ENCODE results near the gene RBMS1. TPM values are rescaled to one million over a fixed set of nuclear protein-coding genes. Genes with fewer than 3 reads are reported as not detected.

The RBMS1 gene
- total and polyA plus RNA-seq, 2 donors (not counting 1 experiment from before 2014, with no cell fraction given): 18.0 to 36.7 TPM

DNA sequence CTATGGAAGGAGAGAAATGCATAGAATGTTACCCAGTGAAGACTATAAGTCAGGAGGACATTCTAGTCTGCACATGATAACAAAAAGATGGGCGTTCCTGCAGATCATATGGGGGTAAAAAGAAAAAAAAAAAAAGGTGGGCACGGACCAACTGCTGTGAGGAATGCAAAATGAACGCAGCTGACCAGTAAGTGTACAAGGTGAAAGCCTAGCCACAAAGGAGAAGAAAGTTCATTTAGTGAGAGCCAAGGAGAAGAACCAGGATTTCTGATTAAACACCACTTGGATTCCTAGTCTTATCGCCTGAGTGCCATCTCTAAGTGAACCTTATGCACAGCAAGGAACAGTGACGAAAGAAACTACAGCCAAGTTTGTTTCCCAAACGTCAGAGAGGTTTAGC lies 26.5 kb downstream of the RBMS1 start:
- intact Hi-C loops (cut with micrococcal nuclease): no loop called here
- Histone ChIP-seq H4K20me1 (ENCODE audit: control insufficient read depth, insufficient read depth, low read length, poor library complexity, severe bottlenecking) (no peaks in the 10 kb centered on the region), H3K27me3 (replicated peaks in 1 of 4; ENCODE audit: control extremely low read depth in 1 of 4, control insufficient read depth in 3 of 4, insufficient read depth in 4 of 4, low read length in 3 of 4) (no peaks in the 10 kb centered on the region), H3K9me3 (ENCODE audit: control extremely low read depth in 1 of 3, control insufficient read depth in 2 of 3, insufficient read depth in 1 of 3, low read length in 2 of 3) (no peaks in the 10 kb centered on the region), H3K79me2 (ENCODE audit: control insufficient read depth, insufficient read depth, low read length) (no peaks in the 10 kb centered on the region), H2AFZ (ENCODE audit: insufficient read depth, low read depth, low read length, poor library complexity, severe bottlenecking) (no peak overlapping the region), H3K27ac (ENCODE audit: low read length in 2 of 2) (no peak overlapping the region), H3K4me2 (replicated peaks; ENCODE audit: low read depth, low read length, poor library complexity, severe bottlenecking) (no peak overlapping the region), H3K4me3 (ENCODE audit: control extremely low read depth in 1 of 5, extremely low read depth in 1 of 5, insufficient read depth in 1 of 5, low read depth in 2 of 5, low read length in 4 of 5) (no peak overlapping the region), H3K36me3 (replicated peaks in 1 of 2; ENCODE audit: control extremely low read depth in 1 of 2, control insufficient read depth in 1 of 2, extremely low read depth in 1 of 2, insufficient read depth in 2 of 2, low read length in 1 of 2) (no peaks in the 10 kb centered on the region), H3K9ac (ENCODE audit: low read length) (no peak overlapping the region), H3K4me1 (ENCODE audit: control insufficient read depth in 2 of 2, insufficient read depth in 2 of 2, low read length in 2 of 2) (no peaks in the 10 kb centered on the region)
- Mint-ChIP-seq H3K4me3 (no peak overlapping the region), H3K4me1 (no peaks in the 10 kb centered on the region), H3K27ac (no peak overlapping the region), H3K27me3 (peaks cover 26% of the 10 kb centered on the region), H3K9me3 (ENCODE audit: insufficient read depth) (no peaks in the 10 kb centered on the region)
- TF ChIP-seq, protein P1, sequence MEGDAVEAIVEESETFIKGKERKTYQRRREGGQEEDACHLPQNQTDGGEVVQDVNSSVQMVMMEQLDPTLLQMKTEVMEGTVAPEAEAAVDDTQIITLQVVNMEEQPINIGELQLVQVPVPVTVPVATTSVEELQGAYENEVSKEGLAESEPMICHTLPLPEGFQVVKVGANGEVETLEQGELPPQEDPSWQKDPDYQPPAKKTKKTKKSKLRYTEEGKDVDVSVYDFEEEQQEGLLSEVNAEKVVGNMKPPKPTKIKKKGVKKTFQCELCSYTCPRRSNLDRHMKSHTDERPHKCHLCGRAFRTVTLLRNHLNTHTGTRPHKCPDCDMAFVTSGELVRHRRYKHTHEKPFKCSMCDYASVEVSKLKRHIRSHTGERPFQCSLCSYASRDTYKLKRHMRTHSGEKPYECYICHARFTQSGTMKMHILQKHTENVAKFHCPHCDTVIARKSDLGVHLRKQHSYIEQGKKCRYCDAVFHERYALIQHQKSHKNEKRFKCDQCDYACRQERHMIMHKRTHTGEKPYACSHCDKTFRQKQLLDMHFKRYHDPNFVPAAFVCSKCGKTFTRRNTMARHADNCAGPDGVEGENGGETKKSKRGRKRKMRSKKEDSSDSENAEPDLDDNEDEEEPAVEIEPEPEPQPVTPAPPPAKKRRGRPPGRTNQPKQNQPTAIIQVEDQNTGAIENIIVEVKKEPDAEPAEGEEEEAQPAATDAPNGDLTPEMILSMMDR (IDR thresholded peaks at IDR 0.05): no peak
- no peak for TF ChIP-seq EZH2 (IDR thresholded peaks at IDR 0.05; ENCODE audit: borderline replicate concordance, insufficient read depth, low read depth, low read length, poor library complexity, severe bottlenecking)
- ChIA-PET POLR2A (no interaction called here), CTCF (no interaction called here)
- ATAC-seq (ENCODE audit: low read depth) (no peak), DNase-seq (no peak)
- 94% methylated on average over 6 of the region's 6 CpGs for WGBS (ENCODE audit: insufficient coverage)

DNA sequence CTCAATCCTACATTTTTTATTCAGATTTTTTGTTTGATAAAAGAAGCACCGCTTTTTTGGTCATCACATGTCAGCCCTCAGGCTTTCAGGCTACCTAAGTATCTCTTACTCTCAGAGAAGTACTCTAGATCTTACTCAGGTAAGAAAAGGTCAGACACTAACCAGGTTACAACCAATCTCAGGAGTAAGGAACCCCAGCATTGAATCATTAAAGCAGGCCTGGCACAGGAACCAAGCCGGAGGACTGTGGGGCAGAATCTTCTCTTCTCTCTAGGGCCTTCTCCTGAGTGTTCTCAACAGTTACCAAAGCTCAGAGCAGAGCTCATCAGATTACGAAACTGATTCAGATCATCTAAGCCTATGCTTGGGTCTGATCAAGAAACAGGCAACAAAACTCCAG lies 28.2 kb downstream of the RBMS1 start:
- ChIA-PET POLR2A (no interaction called here), CTCF (interaction anchor here (0.7 kb wide), 1 partner anchor 21 kb away, joined by 4 read pairs; no protein-coding TSS in a partner anchor)
- Mint-ChIP-seq H3K4me1 (no peaks in the 10 kb centered on the region), H3K9me3 (ENCODE audit: insufficient read depth) (no peaks in the 10 kb centered on the region), H3K27me3 (peaks cover 26% of the 10 kb centered on the region), H3K4me3 (no peak overlapping the region), H3K27ac (no peak overlapping the region)
- Histone ChIP-seq H3K27me3 (replicated peaks in 1 of 4; ENCODE audit: control extremely low read depth in 1 of 4, control insufficient read depth in 3 of 4, insufficient read depth in 4 of 4, low read length in 3 of 4) (no peaks in the 10 kb centered on the region), H3K9me3 (ENCODE audit: control extremely low read depth in 1 of 3, control insufficient read depth in 2 of 3, insufficient read depth in 1 of 3, low read length in 2 of 3) (no peaks in the 10 kb centered on the region), H3K4me2 (replicated peaks; ENCODE audit: low read depth, low read length, poor library complexity, severe bottlenecking) (no peak overlapping the region), H3K36me3 (replicated peaks in 1 of 2; ENCODE audit: control extremely low read depth in 1 of 2, control insufficient read depth in 1 of 2, extremely low read depth in 1 of 2, insufficient read depth in 2 of 2, low read length in 1 of 2) (no peaks in the 10 kb centered on the region), H3K4me1 (ENCODE audit: control insufficient read depth in 2 of 2, insufficient read depth in 2 of 2, low read length in 2 of 2) (no peaks in the 10 kb centered on the region), H4K20me1 (ENCODE audit: control insufficient read depth, insufficient read depth, low read length, poor library complexity, severe bottlenecking) (no peaks in the 10 kb centered on the region), H3K9ac (ENCODE audit: low read length) (no peak overlapping the region), H3K4me3 (ENCODE audit: control extremely low read depth in 1 of 5, extremely low read depth in 1 of 5, insufficient read depth in 1 of 5, low read depth in 2 of 5, low read length in 4 of 5) (no peak overlapping the region), H3K27ac (ENCODE audit: low read length in 2 of 2) (no peak overlapping the region), H3K79me2 (ENCODE audit: control insufficient read depth, insufficient read depth, low read length) (no peaks in the 10 kb centered on the region), H2AFZ (ENCODE audit: insufficient read depth, low read depth, low read length, poor library complexity, severe bottlenecking) (no peak overlapping the region)
- no peak for DNase-seq
- intact Hi-C loops (cut with micrococcal nuclease): no loop called here
- WGBS (ENCODE audit: insufficient coverage): 90% methylated on average over 2 of the region's 3 CpGs
- TF ChIP-seq, protein P1 (IDR thresholded peaks at IDR 0.05): no peak
- TF ChIP-seq EZH2 (IDR thresholded peaks at IDR 0.05; ENCODE audit: borderline replicate concordance, insufficient read depth, low read depth, low read length, poor library complexity, severe bottlenecking): no peak
- no peak for ATAC-seq (ENCODE audit: low read depth)
